ENCODE measurements around the gene ACTBL2. TPM values are rescaled to one million over a fixed set of nuclear protein-coding genes. Genes with fewer than 3 reads are reported as not detected.

Gene ACTBL2
- total and polyA plus RNA-seq, 12 donors = not detected

DNA sequence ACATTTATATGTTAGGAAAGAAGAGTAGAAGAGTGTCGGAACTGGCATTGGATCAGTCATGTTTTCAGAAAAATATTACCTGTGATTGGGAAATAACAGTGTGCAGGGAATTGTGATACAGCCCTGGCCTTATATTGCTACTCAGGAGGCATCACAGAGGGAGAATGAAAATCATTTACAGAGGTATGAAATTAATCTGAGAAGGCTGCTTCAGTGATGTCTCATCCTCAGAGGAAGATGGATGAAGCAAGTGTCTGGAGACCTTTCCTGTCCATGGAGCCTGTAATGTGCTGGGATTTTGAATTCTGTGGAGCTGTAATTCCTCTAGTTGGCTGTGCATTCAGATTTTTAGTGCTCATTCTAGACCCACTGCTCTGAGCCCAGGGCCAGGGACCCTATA lies 3.8 kb downstream of the ACTBL2 start:
- 83 to 93% (median 88%) methylated on average over 1 of the region's 1 CpG for WGBS, 4 donors
- Histone ChIP-seq H3K27me3 (peaks cover 3% of the 10 kb centered on the region), H3K9me3 (replicated peaks in 1 of 3) (no peaks in the 10 kb centered on the region), H3K36me3 (replicated peaks in 1 of 2) (no peaks in the 10 kb centered on the region), H3K4me3 (no peak overlapping the region), H3K27ac (no peak overlapping the region), H3K4me1 (replicated peaks in 1 of 2) (no peaks in the 10 kb centered on the region)
- intact Hi-C loops (cut with DNase I) = no loop called here
- no peak for DNase-seq
- TF ChIP-seq POLR2A (IDR thresholded peaks at IDR 0.05) = no peak
- TF ChIP-seq, protein P1, sequence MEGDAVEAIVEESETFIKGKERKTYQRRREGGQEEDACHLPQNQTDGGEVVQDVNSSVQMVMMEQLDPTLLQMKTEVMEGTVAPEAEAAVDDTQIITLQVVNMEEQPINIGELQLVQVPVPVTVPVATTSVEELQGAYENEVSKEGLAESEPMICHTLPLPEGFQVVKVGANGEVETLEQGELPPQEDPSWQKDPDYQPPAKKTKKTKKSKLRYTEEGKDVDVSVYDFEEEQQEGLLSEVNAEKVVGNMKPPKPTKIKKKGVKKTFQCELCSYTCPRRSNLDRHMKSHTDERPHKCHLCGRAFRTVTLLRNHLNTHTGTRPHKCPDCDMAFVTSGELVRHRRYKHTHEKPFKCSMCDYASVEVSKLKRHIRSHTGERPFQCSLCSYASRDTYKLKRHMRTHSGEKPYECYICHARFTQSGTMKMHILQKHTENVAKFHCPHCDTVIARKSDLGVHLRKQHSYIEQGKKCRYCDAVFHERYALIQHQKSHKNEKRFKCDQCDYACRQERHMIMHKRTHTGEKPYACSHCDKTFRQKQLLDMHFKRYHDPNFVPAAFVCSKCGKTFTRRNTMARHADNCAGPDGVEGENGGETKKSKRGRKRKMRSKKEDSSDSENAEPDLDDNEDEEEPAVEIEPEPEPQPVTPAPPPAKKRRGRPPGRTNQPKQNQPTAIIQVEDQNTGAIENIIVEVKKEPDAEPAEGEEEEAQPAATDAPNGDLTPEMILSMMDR (IDR thresholded peaks at IDR 0.05) = no peak

DNA sequence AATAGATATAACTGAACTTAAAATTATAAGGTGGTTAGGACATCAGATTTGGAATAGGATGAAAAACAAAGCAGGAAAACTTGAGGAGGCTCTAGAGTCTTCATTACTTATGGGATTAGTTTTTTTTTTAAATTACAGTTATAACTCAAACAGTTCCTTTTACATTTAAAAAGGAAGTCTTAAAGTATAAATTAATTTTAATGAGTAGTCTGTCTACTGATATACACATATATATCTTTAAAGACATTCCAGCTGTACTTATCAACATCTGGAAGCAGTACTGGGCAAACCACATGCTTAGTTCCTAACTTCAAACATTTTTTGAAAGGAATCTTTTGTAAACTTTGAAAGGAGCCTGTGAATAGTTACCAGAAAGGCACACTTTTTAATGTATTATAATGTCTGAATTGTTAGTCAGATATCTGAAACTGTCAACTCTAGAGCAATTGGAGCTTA lies 6.0 kb downstream of the ACTBL2 start:
- Histone ChIP-seq H3K4me1 (replicated peaks in 1 of 2) (no peaks in the 10 kb centered on the region), H3K9me3 (replicated peaks in 1 of 3) (no peaks in the 10 kb centered on the region), H3K27ac (no peak overlapping the region), H3K27me3 (peaks cover 3% of the 10 kb centered on the region), H3K36me3 (replicated peaks in 1 of 2) (no peaks in the 10 kb centered on the region), H3K4me3 (no peak overlapping the region)
- intact Hi-C loops (cut with DNase I) = no loop called here
- no peak for DNase-seq
- TF ChIP-seq POLR2A (IDR thresholded peaks at IDR 0.05) = no peak
- TF ChIP-seq, protein P1 (IDR thresholded peaks at IDR 0.05) = no peak

DNA sequence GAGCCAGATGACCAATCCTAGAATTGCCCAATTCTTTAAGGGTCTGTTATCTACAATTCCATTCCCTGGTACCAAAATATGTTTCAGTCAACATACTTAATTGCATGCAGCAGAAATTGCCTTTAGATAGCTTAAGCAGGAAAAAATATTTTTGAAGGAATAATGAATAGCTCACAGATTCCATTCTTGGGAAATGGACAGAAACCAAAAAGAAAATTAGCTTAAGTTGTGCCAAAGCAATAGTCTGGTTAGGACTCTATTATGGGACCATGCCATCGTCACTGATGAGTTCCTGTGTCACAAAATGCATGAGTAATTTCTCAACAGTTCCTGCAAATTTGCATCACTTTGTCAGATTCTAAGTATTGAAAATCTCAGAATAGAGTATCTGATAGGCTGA lies 12.3 kb downstream of the ACTBL2 start:
- 48 to 69% (median 59%) methylated on average over 1 of the region's 1 CpG for WGBS, 4 donors
- TF ChIP-seq, protein P1 (IDR thresholded peaks at IDR 0.05) = no peak
- no peak for TF ChIP-seq POLR2A (IDR thresholded peaks at IDR 0.05)
- Histone ChIP-seq H3K27me3 (no peaks in the 10 kb centered on the region), H3K27ac (no peak overlapping the region), H3K4me1 (replicated peaks in 1 of 2) (no peaks in the 10 kb centered on the region), H3K36me3 (replicated peaks in 1 of 2) (no peaks in the 10 kb centered on the region), H3K9me3 (replicated peaks in 1 of 3) (no peaks in the 10 kb centered on the region), H3K4me3 (no peak overlapping the region)
- no peak for DNase-seq
- intact Hi-C loops (cut with DNase I) = no loop called here

DNA sequence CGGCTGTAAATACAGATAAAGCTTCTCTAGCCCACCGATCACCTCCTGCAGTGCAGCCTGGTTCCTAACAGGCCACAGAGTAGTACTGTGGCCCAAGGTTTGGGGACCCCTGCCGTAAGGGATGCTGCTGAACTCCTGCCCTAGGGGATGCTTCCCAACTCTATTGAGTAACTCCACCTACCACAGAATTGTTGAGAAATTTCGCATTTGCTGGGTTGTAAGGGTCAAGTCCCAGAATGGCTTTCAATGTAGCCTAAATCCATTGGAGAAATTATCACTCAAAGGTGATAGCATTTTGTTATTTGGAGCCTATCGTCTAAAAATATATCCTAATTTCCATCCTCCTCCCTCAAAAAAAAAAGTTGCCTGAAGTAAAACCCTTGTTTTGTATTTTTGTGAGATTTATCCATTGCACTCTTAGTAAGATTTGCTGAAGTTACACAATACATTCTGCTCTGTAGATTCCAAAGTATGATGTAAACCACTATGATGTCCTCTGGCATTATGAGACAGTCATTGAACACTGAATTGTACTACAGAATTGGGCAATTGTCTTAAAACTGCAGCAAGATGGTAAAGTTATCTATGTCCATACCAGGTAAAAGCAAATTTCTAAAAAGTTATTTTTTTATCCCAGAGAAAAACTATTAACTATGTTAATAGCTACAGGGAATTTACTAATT lies 14.0 kb downstream of the ACTBL2 start:
- Histone ChIP-seq H3K27ac (no peak overlapping the region), H3K27me3 (no peaks in the 10 kb centered on the region), H3K36me3 (replicated peaks in 1 of 2) (no peaks in the 10 kb centered on the region), H3K4me1 (replicated peaks in 1 of 2) (no peaks in the 10 kb centered on the region), H3K4me3 (no peak overlapping the region), H3K9me3 (replicated peaks in 1 of 3) (no peaks in the 10 kb centered on the region)
- WGBS, 4 donors = 86 to 90% (median 87%) methylated on average over 3 to 5 of the region's 5 CpGs
- no peak for DNase-seq
- intact Hi-C loops (cut with DNase I) = no loop called here
- TF ChIP-seq, protein P1 (IDR thresholded peaks at IDR 0.05) = no peak
- no peak for TF ChIP-seq POLR2A (IDR thresholded peaks at IDR 0.05)
